RCC 7860 (cell line): Measurements from ENCODE around the gene DMBT1.

Experiments used
- DNase-seq: peaks from one replicate; pipeline ENCODE4 v3.0.0-alpha.2; 2015; ENCODE audit warnings: low spot score
- FAIRE-seq: peaks from 2 replicates; lab custom pipeline; 2012; peaks lifted over from hg19 to GRCh38; lab: Jason Lieb, UNC

The DMBT1 gene

GRCh38 chr10:122665946-122666345, 105.4 kb downstream of the DMBT1 start:
- FAIRE-seq (no peak), DNase-seq (no peak)

GRCh38 chr10:122669045-122669444, 108.5 kb downstream of the DMBT1 start:
- no peak for FAIRE-seq
- no peak for DNase-seq

- FAIRE-seq: no peak
- DNase-seq: no peak
These were observed 109.3 kb downstream of the DMBT1 start for GRCh38 chr10:122669842-122670241.

- DNase-seq (no peak), FAIRE-seq (no peak)
These were observed 110.8 kb downstream of the DMBT1 start for GRCh38 chr10:122671355-122671754.

- DNase-seq: no peak
- no peak for FAIRE-seq
These were observed 112.1 kb downstream of the DMBT1 start for GRCh38 chr10:122672655-122673054.

- FAIRE-seq (no peak), DNase-seq (no peak)
These were observed 112.7 kb downstream of the DMBT1 start for GRCh38 chr10:122673269-122673668.

- FAIRE-seq (no peak), DNase-seq (no peak)
These were observed 113.2 kb downstream of the DMBT1 start for GRCh38 chr10:122673731-122674130.

- FAIRE-seq: no peak
These were observed 114.2 kb downstream of the DMBT1 start for GRCh38 chr10:122674781-122675180.

GRCh38 chr10:122675278-122675677, 114.7 kb downstream of the DMBT1 start:
- DNase-seq: no peak
- FAIRE-seq: no peak

More at GRCh38 chr10:122674781-122675180, 114.2 kb downstream of the DMBT1 start:
- no peak for DNase-seq

- FAIRE-seq (no peak), DNase-seq (no peak)
These were observed 117.7 kb downstream of the DMBT1 start for GRCh38 chr10:122678266-122678665.

- DNase-seq (no peak), FAIRE-seq (no peak)
These were observed 122.0 kb downstream of the DMBT1 start for GRCh38 chr10:122682522-122682921.

GRCh38 chr10:122688293-122688989, 127.9 kb downstream of the DMBT1 start:
- DNase-seq: no peak
- no peak for FAIRE-seq

GRCh38 chr10:122689146-122689820, 128.7 kb downstream of the DMBT1 start:
- FAIRE-seq (no peak), DNase-seq (no peak)

- no peak for FAIRE-seq
- DNase-seq: no peak
These were observed 132.2 kb downstream of the DMBT1 start for GRCh38 chr10:122692744-122693143.
